H1 (cell line): ENCODE data around the gene SEPTIN7. TPM values are rescaled to one million over a fixed set of nuclear protein-coding genes. Genes with fewer than 3 reads are reported as not detected.

Source experiments
- CTCF ChIA-PET: fragments of 300-600 bp; sonication (Branson Sonifier 250); formaldehyde crosslinking; loops from one replicate; lab custom pipeline; 2021; ENCODE audit not compliant: partially characterized antibody; lab: Charles Lee
- POLR2A ChIA-PET: fragments of 300-600 bp; sonication (Branson Sonifier 250); formaldehyde crosslinking; loops from one replicate; lab custom pipeline; 2021; ENCODE audit warnings: inconsistent platforms; ENCODE audit not compliant: partially characterized antibody; lab: Charles Lee
- DNase-seq, 2 experiments: peaks; one replicate each; pipeline versions ENCODE4 v3.0.0 to v3.0.0-alpha.2; 2010 to 2022; ENCODE audit warnings: low spot score in 2 of 2, low read depth in 1 of 2, mixed read lengths in 1 of 2
- FAIRE-seq: peaks from 2 replicates; lab custom pipeline; 2011; peaks lifted over from hg19 to GRCh38; lab: Jason Lieb, UNC
- H2AFZ ChIP-seq: 2 replicates; pipeline ENCODE4 v1.8.1; 2012; ENCODE audit warnings: low read length, inconsistent platforms
- H2AK5ac ChIP-seq: 2 replicates; pipeline ENCODE4 v1.6.1; 2013; ENCODE audit warnings: low read depth, low read length
- H2BK120ac ChIP-seq: replicated peaks from 2 replicates; pipeline ENCODE3; 2013; ENCODE audit warnings: low read depth, low read length, inconsistent platforms
- H2BK12ac ChIP-seq: 2 replicates; pipeline ENCODE4 v1.6.1; 2013; ENCODE audit warnings: low read depth, low read length
- H2BK15ac ChIP-seq: 2 replicates; pipeline ENCODE4 v1.6.1; 2013; ENCODE audit warnings: low read length
- H2BK20ac ChIP-seq: 2 replicates; pipeline ENCODE4 v1.6.1; 2013; ENCODE audit warnings: low read length
- H2BK5ac ChIP-seq: 2 replicates; pipeline ENCODE4 v1.6.1; 2013; ENCODE audit warnings: low read depth, low read length
- H3K14ac ChIP-seq: 2 replicates; pipeline ENCODE4 v1.6.1; 2013; ENCODE audit warnings: inconsistent platforms; ENCODE audit not compliant: insufficient read length
- H3K18ac ChIP-seq: 2 replicates; pipeline ENCODE4 v1.6.1; 2013; ENCODE audit warnings: low read length; ENCODE audit errors: extremely low read depth
- H3K23ac ChIP-seq: 2 replicates; pipeline ENCODE4 v1.6.1; 2013; ENCODE audit warnings: inconsistent platforms; ENCODE audit not compliant: insufficient read length
- H3K23me2 ChIP-seq: 2 replicates; pipeline ENCODE4 v1.6.1; 2013; ENCODE audit warnings: low read depth, low read length
- H3K27ac ChIP-seq: 2 replicates; pipeline ENCODE4 v1.6.1; 2011; ENCODE audit warnings: low read depth, low read length, inconsistent platforms
- H3K27me3 ChIP-seq, 4 experiments: replicated peaks in 1 of 4; 1 replicate in 1 of 4; 2 replicates in 3 of 4; pipeline versions ENCODE4 v1.6.1 to v1.8.1; 2011 to 2013; ENCODE audit warnings: low read length in 3 of 4, mild to moderate bottlenecking in 3 of 4, inconsistent platforms in 2 of 4, mixed read lengths in 2 of 4, moderate library complexity in 1 of 4; ENCODE audit not compliant: control insufficient read depth in 3 of 4, insufficient read depth in 3 of 4; ENCODE audit errors: extremely low read depth in 1 of 4
- H3K36me3 ChIP-seq, 4 experiments: 2 replicates each; pipeline versions ENCODE4 v1.6.1 to v1.8.1; 2011 to 2013; ENCODE audit warnings: mild to moderate bottlenecking in 4 of 4, low read length in 3 of 4, moderate library complexity in 2 of 4, control low read depth in 1 of 4, inconsistent platforms in 1 of 4; ENCODE audit not compliant: insufficient read depth in 4 of 4, control insufficient read depth in 2 of 4
- H3K4ac ChIP-seq: replicated peaks from 2 replicates; pipeline ENCODE3; 2013; ENCODE audit warnings: low read length, low read depth, mixed read lengths, inconsistent platforms; ENCODE audit not compliant: insufficient read length
- H3K4me1 ChIP-seq, 4 experiments: replicated peaks in 1 of 4; 1 replicate in 1 of 4; 2 replicates in 3 of 4; pipeline versions ENCODE4 v1.6.1 to v1.8.1; 2011 to 2013; ENCODE audit warnings: low read length in 3 of 4, inconsistent platforms in 2 of 4, mixed read lengths in 1 of 4; ENCODE audit not compliant: insufficient read depth in 4 of 4, control insufficient read depth in 3 of 4
- H3K4me2 ChIP-seq, 2 experiments: 2 replicates each; pipeline versions ENCODE4 v1.6.1 to v1.8.1; 2011 to 2013; ENCODE audit warnings: low read depth in 2 of 2, low read length in 2 of 2, control low read depth in 1 of 2, inconsistent platforms in 1 of 2, mild to moderate bottlenecking in 1 of 2; ENCODE audit not compliant: insufficient read depth in 1 of 2
- H3K4me3 ChIP-seq, 4 experiments: fragments of 200-600, 300-600 bp in 1 of 4; sonication (generic), shearing (Covaris generic), sonication (Bioruptor Twin) in 1 of 4; 2 replicates each; pipeline versions ENCODE4 v1.5.1 to v1.8.1; 2011 to 2016; ENCODE audit warnings: low read length in 4 of 4, low read depth in 3 of 4, control low read depth in 2 of 4, inconsistent platforms in 2 of 4, mild to moderate bottlenecking in 2 of 4, mixed read lengths in 1 of 4, moderate library complexity in 1 of 4; ENCODE audit not compliant: insufficient read depth in 2 of 4; ENCODE audit errors: extremely low read depth in 1 of 4
- H3K56ac ChIP-seq: replicated peaks from 2 replicates; pipeline ENCODE3; 2013; ENCODE audit warnings: low read depth, mild to moderate bottlenecking, mixed read lengths, low read length, inconsistent platforms; ENCODE audit not compliant: insufficient read length
- H3K79me1 ChIP-seq: 2 replicates; pipeline ENCODE4 v1.6.1; 2013; ENCODE audit warnings: low read depth, low read length, control low read depth
- H3K79me2 ChIP-seq, 2 experiments: 2 replicates each; pipeline versions ENCODE4 v1.6.1 to v1.8.1; 2012 to 2013; ENCODE audit warnings: low read length in 2 of 2, mild to moderate bottlenecking in 2 of 2, inconsistent platforms in 1 of 2; ENCODE audit not compliant: insufficient read depth in 2 of 2, control insufficient read depth in 1 of 2
- H3K9ac ChIP-seq, 4 experiments: replicated peaks in 1 of 4; 1 replicate in 1 of 4; 2 replicates in 3 of 4; pipeline versions ENCODE4 v1.6.1 to v1.8.1; 2011 to 2013; ENCODE audit warnings: low read depth in 3 of 4, low read length in 3 of 4, control low read depth in 2 of 4, mild to moderate bottlenecking in 2 of 4, moderate library complexity in 2 of 4, inconsistent platforms in 1 of 4; ENCODE audit errors: extremely low read depth in 1 of 4
- H3K9me3 ChIP-seq, 2 experiments: 2 replicates each; pipeline versions ENCODE4 v1.6.1 to v1.8.1; 2012 to 2013; ENCODE audit warnings: mild to moderate bottlenecking in 2 of 2, moderate library complexity in 2 of 2, control low read depth in 1 of 2, inconsistent platforms in 1 of 2, low read depth in 1 of 2, low read length in 1 of 2, mixed read lengths in 1 of 2; ENCODE audit not compliant: insufficient read depth in 2 of 2
- H4K20me1 ChIP-seq, 2 experiments: replicated peaks in 1 of 2; 2 replicates each; pipeline versions ENCODE3 to v1.8.1; 2011 to 2013; ENCODE audit warnings: inconsistent platforms in 2 of 2, low read length in 2 of 2, mild to moderate bottlenecking in 1 of 2; ENCODE audit not compliant: insufficient read depth in 2 of 2, control insufficient read depth in 1 of 2
- H4K5ac ChIP-seq: 2 replicates; pipeline ENCODE4 v1.6.1; 2013; ENCODE audit warnings: low read length, low read depth, mixed read lengths, inconsistent platforms; ENCODE audit not compliant: insufficient read length
- H4K8ac ChIP-seq: 2 replicates; pipeline ENCODE4 v1.8.0; 2013; ENCODE audit warnings: mild to moderate bottlenecking, moderate library complexity, low read length, inconsistent platforms; ENCODE audit not compliant: insufficient read depth; ENCODE audit errors: extremely low read depth
- H4K91ac ChIP-seq: replicated peaks from 2 replicates; pipeline ENCODE3; 2013; ENCODE audit warnings: low read length, mixed read lengths, inconsistent platforms; ENCODE audit not compliant: insufficient read length
- BRCA1 ChIP-seq: IDR thresholded peaks from 2 replicates; pipeline ENCODE4 v1.6.1; 2012; ENCODE audit warnings: low read depth, low read length, improper control_type of control experiment
- CBX8 ChIP-seq: fragments of 300-800, 300-1000 bp; sonication (generic); IDR thresholded peaks from 2 replicates; pipeline ENCODE4 v1.7.1; 2016; ENCODE audit warnings: low read depth, low read length, borderline replicate concordance
- KDM1A ChIP-seq: fragments of 200-600, 300-600 bp; sonication (generic); IDR thresholded peaks from 2 replicates; pipeline ENCODE4 v1.7.1; 2016; ENCODE audit warnings: mild to moderate bottlenecking, low read length, borderline replicate concordance
- RBBP5 ChIP-seq: IDR thresholded peaks from 2 replicates; pipeline ENCODE4 v1.7.1; 2012; ENCODE audit warnings: low read depth, mild to moderate bottlenecking, inconsistent platforms, low read length, moderate library complexity, borderline replicate concordance
- SIN3A ChIP-seq, 2 experiments: IDR thresholded peaks in 1 of 2; conservative IDR thresholded peaks in 1 of 2; 2 replicates each; pipeline ENCODE4 v1.6.1; 2011 to 2012; ENCODE audit warnings: low read length in 2 of 2, improper control_type of control experiment in 1 of 2, low read depth in 1 of 2, mild to moderate bottlenecking in 1 of 2
- SIX5 ChIP-seq: IDR thresholded peaks from 2 replicates; pipeline ENCODE4 v1.6.1; 2011; ENCODE audit warnings: mild to moderate bottlenecking, low read depth, low read length
- SP1 ChIP-seq: IDR thresholded peaks from 2 replicates; pipeline ENCODE4 v1.6.1; 2011; ENCODE audit warnings: low read depth, low read length
- TAF1 ChIP-seq: IDR thresholded peaks from 2 replicates; pipeline ENCODE4 v1.6.1; 2011; ENCODE audit warnings: mild to moderate bottlenecking, low read depth, low read length
- TCF12 ChIP-seq: IDR thresholded peaks from 2 replicates; pipeline ENCODE4 v1.6.1; 2011; ENCODE audit warnings: low read depth, mild to moderate bottlenecking, low read length
- WGBS, 2 experiments: shearing (Covaris generic) in 1 of 2; methylation state at CpG; one replicate each; pipeline versions ENCODE4 v1.1.6 to v1.1.7; 2013 to 2015; ENCODE audit warnings: low lambda C conversion rate in 2 of 2, mixed read lengths in 2 of 2, inconsistent platforms in 1 of 2, low coverage in 1 of 2, missing lambda C conversion rate in 1 of 2; ENCODE audit not compliant: insufficient replicate concordance in 2 of 2, insufficient coverage in 1 of 2, insufficient read length in 1 of 2; ENCODE audit errors: extremely low coverage in 1 of 2, missing lambda C conversion rate in 1 of 2; 5-methylcytosine and 5-hydroxymethylcytosine counted together
- polyA plus RNA-seq, 7 experiments: library from polyadenylated mRNA; depleted of rRNA in 3 of 7; stranded (reverse) in 5 of 7; unstranded in 2 of 7; fragments of >200 nt in 5 of 7; fragments of 200-250 nt in 2 of 7; gene quantifications; 1 replicate in 5 of 7; 2 replicates in 1 of 7; 4 replicates in 1 of 7; pipeline versions ENCODE4 v1.2.1 to v1.2.3, GENCODE V29; 2011 to 2013; ENCODE audit warnings: missing spikeins in 2 of 7, mixed read lengths in 2 of 7
- total RNA-seq: library from RNA; stranded (reverse); fragmentation: NEBNext Ultra II Directional; extraction: Animal tissue kit (Norgen Biotek cat#: 25700); gene quantifications from 2 replicates; pipeline ENCODE4 v1.2.1, GENCODE V29; 2021
- TF ChIP-seq, protein P1 (sequence below): IDR thresholded peaks from 2 replicates; pipeline ENCODE4 v1.6.1; 2012; ENCODE audit warnings: low read length, inconsistent platforms

Gene SEPTIN7
- total and polyA plus RNA-seq, 2 of the 8 experiments (the other 6 are each of a cell fraction or from before 2014, with no cell fraction given): 85.3 to 183 TPM

DNA sequence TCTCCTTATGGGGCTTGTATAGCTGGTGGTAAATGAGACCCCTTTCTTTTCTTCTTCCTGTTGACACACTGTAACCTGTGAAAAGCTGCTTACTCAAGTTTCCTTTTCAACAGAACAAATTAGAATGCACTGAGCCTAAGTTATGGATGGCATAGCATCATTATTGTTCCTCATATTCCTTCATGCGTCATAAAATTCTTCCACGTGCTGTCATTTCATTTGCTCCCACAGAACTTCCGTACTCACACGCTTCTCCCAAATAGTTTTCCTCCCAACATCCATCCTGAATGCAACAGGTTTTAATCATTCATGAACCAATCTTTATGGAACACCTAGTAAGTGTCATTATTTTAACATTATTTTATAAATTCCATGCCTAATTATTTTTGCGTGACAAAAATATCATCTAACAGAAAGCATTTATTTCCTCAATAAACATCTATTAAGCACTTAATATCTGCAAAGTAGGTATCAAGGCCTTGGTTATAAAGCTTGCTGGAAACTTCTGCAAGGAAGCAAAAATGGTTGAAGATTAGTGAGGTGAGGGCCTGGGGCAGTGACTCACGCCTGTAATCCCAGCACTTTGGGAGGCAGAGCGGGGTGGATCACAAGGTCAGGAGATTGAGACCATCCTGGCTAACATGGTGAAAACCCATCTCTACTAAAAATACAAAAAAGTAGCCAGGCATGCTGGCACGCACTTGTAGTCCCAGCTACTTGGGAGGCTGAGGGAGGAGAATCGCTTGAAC, 18.9 kb upstream of the SEPTIN7 start:
- H3K27ac ChIP-seq: no peak overlapping the region
- no peak overlapping the region for H3K4me3 ChIP-seq
- no peaks in the 10 kb centered on the region for H3K27me3 ChIP-seq
- no peaks in the 10 kb centered on the region for H3K9me3 ChIP-seq
- H3K36me3 ChIP-seq: no peaks in the 10 kb centered on the region
- H4K5ac ChIP-seq: no peak overlapping the region
- no peak overlapping the region for H4K91ac ChIP-seq
- no peaks in the 10 kb centered on the region for H3K79me1 ChIP-seq
- no peak overlapping the region for H3K18ac ChIP-seq
- 91% methylated on average over 9 of the region's 9 CpGs; no CpG with 5 or more reads in 1 of the 2 experiments for WGBS, 2 experiments
- FAIRE-seq: no peak
- no peak overlapping the region for H2AK5ac ChIP-seq
- H2BK20ac ChIP-seq: no peak overlapping the region
- no peak overlapping the region for H3K56ac ChIP-seq
- no peaks in the 10 kb centered on the region for H3K23me2 ChIP-seq
- H3K23ac ChIP-seq: no peak overlapping the region
- H2BK15ac ChIP-seq: no peak overlapping the region
- no peak overlapping the region for H2AFZ ChIP-seq
- H3K4ac ChIP-seq: no peak overlapping the region
- ChIA-PET CTCF (no interaction called here), POLR2A (interaction anchor here (0.8 kb wide), 1 partner anchor 18 kb away, joined by 3 read pairs; no protein-coding TSS in a partner anchor)
- H3K4me1 ChIP-seq: no peaks in the 10 kb centered on the region
- no peak for DNase-seq
- no peaks in the 10 kb centered on the region for H3K79me2 ChIP-seq
- no peak overlapping the region for H3K4me2 ChIP-seq
- H4K8ac ChIP-seq: no peak overlapping the region
- H3K14ac ChIP-seq: no peak overlapping the region
- H3K9ac ChIP-seq: no peak overlapping the region
- no peak overlapping the region for H2BK12ac ChIP-seq
- H4K20me1 ChIP-seq: no peaks in the 10 kb centered on the region
- H2BK120ac ChIP-seq: no peak overlapping the region
- no peak overlapping the region for H2BK5ac ChIP-seq
- no peak for TF ChIP-seq SP1
- no peak for TF ChIP-seq SIN3A (conservative IDR thresholded peaks at IDR 0.05 in 1 of 2, IDR thresholded peaks at IDR 0.05 in 1 of 2; ENCODE audit: low read depth in 1 of 2, low read length in 2 of 2)
- no peak for TF ChIP-seq TCF12
- TF ChIP-seq CBX8: no peak
- TF ChIP-seq RBBP5: no peak
- TF ChIP-seq, protein P1, sequence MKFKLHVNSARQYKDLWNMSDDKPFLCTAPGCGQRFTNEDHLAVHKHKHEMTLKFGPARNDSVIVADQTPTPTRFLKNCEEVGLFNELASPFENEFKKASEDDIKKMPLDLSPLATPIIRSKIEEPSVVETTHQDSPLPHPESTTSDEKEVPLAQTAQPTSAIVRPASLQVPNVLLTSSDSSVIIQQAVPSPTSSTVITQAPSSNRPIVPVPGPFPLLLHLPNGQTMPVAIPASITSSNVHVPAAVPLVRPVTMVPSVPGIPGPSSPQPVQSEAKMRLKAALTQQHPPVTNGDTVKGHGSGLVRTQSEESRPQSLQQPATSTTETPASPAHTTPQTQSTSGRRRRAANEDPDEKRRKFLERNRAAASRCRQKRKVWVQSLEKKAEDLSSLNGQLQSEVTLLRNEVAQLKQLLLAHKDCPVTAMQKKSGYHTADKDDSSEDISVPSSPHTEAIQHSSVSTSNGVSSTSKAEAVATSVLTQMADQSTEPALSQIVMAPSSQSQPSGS: no peak
- no peak for TF ChIP-seq TAF1
- no peak for TF ChIP-seq SIX5
- TF ChIP-seq KDM1A: no peak
- TF ChIP-seq BRCA1: no peak
